Stomach (tissue), 9 donors: Measurements from ENCODE around the gene HOXC11. TPM values are rescaled to one million over a fixed set of nuclear protein-coding genes. Genes with fewer than 3 reads are reported as not detected.
A peak's percentile ranks its signal among the peaks of the same experiment; 100 is the strongest.

ENCODE experiments used
- DNase-seq, 2 donors: peaks; one replicate each; pipeline versions ENCODE4 v3.0.0 to v3.0.0-alpha.2; 2013 to 2019
- H3K27ac ChIP-seq, 5 donors: fragments of 200-600 bp in 4 of 5; sonication (generic) in 4 of 5; one replicate each; pipeline ENCODE4 v1.5.1; 2013 to 2019; ENCODE audit warnings: mild to moderate bottlenecking in 1 of 5, moderate library complexity in 1 of 5
- H3K27me3 ChIP-seq, 3 donors: fragments of 200-600 bp; sonication (generic); one replicate each; pipeline ENCODE4 v1.5.1; 2017 to 2019; ENCODE audit warnings: mixed run types in 1 of 3
- H3K36me3 ChIP-seq, 4 donors: fragments of 200-600 bp; sonication (generic); 1 replicate in 3 of 4; 2 replicates in 1 of 4; pipeline ENCODE4 v1.5.1; 2016 to 2019
- H3K4me1 ChIP-seq, 4 donors: fragments of 200-600 bp; sonication (generic); one replicate each; pipeline ENCODE4 v1.5.1; 2016 to 2019
- H3K4me3 ChIP-seq, 4 donors: fragments of 200-600 bp; sonication (generic) in 3 of 4; one replicate each; pipeline ENCODE4 v1.5.1; 2016 to 2019; ENCODE audit warnings: mild to moderate bottlenecking in 1 of 4
- H3K9me3 ChIP-seq, 4 donors: fragments of 200-600 bp; sonication (generic); one replicate each; pipeline ENCODE4 v1.5.1; 2016 to 2019
- CTCF ChIP-seq, 7 experiments: fragments of 450-650 bp in 4 of 7; fragments of 200-600 bp in 3 of 7; sonication (generic) in 3 of 7; IDR thresholded peaks; one replicate each; pipeline ENCODE4 v1.5.1; 2016 to 2019; ENCODE audit warnings: antibody characterized with exemption in 7 of 7, control low read depth in 2 of 7, mild to moderate bottlenecking in 1 of 7
- EP300 ChIP-seq: sonication (generic); formaldehyde crosslinking; IDR thresholded peaks from one replicate; pipeline ENCODE4 v1.6.1; 2017; ENCODE audit warnings: antibody characterized with exemption
- POLR2A ChIP-seq, 4 donors: fragments of 450-650 bp; IDR thresholded peaks; one replicate each; pipeline ENCODE4 v1.6.1; 2016; ENCODE audit warnings: antibody characterized with exemption in 4 of 4, control low read depth in 2 of 4, mild to moderate bottlenecking in 1 of 4, moderate library complexity in 1 of 4
- POLR2AphosphoS5 ChIP-seq, 3 donors: sonication (generic); formaldehyde crosslinking; IDR thresholded peaks; one replicate each; pipeline ENCODE4 v1.6.1; 2016; ENCODE audit warnings: antibody characterized with exemption in 3 of 3
- WGBS, 5 donors: extraction: QIAGEN DNeasy Blood & Tissue Kit in 3 of 5; methylation state at CpG; one replicate each; pipeline versions ENCODE4 v1.1.5 to v1.1.7; 2013 to 2018; 5-methylcytosine and 5-hydroxymethylcytosine counted together
- intact Hi-C: fragments of 100-400 bp; cut with DNase I; formaldehyde crosslinking; loops from one replicate; pipeline ENCODE4 v1.15.1; 2023; ENCODE audit warnings: low total_unique reads
- polyA plus RNA-seq, 3 donors: library from polyadenylated mRNA; stranded (reverse); fragments of 200-250 nt; gene quantifications; one replicate each; pipeline ENCODE4 v1.2.3, GENCODE V29; 2013
- total RNA-seq, 5 donors: library from RNA; depleted of rRNA; stranded (reverse); fragments of >200 nt; gene quantifications; one replicate each; pipeline versions ENCODE4 v1.1.0 to v1.2.3, GENCODE V29; 2014 to 2016
- donor health status: healthy with polysubstance abuse.
- donor health status: Bipolar disorder and iron deficiency.
- donor health status: healthy.

The HOXC11 gene
- total and polyA plus RNA-seq, 8 donors: not detected

GRCh38 chr12:54005531-54005852, 32.6 kb downstream of the HOXC11 start:
- H3K4me1 ChIP-seq: peaks cover 15 to 31% (median 25%) of the 10 kb centered on the region in 4 donors
- H3K9me3 ChIP-seq: no peaks in the 10 kb centered on the region
- no peaks in the 10 kb centered on the region for H3K36me3 ChIP-seq
- no peak overlapping the region for H3K4me3 ChIP-seq
- WGBS, 5 donors: 4 to 7% (median 6%) methylated on average over 26 of the region's 26 CpGs
- intact Hi-C loops: loop anchor here (5.0 kb wide), 1 partner anchor 202 kb away; no protein-coding TSS in a partner anchor
- DNase-seq: no peak
- H3K27ac ChIP-seq: no peak overlapping the region
- TF ChIP-seq CTCF (IDR thresholded peaks at IDR 0.05) (no peak), POLR2A (IDR thresholded peaks at IDR 0.05) (no peak), EP300 (no peak), POLR2AphosphoS5 (IDR thresholded peaks at IDR 0.05) (no peak)
- H3K27me3 ChIP-seq: peaks cover 48 to 100% (median 99%) of the 10 kb centered on the region in 3 donors

GRCh38 chr12:54005853-54006558, 33.1 kb downstream of the HOXC11 start:
- no peak overlapping the region for H3K27ac ChIP-seq
- 1 to 8% (median 6%) methylated on average over 34 to 39 of the region's 39 CpGs for WGBS, 5 donors

GRCh38 chr12:54006559-54007220, 33.8 kb downstream of the HOXC11 start:
- intact Hi-C loops: loop anchor here (5.0 kb wide), 1 partner anchor 201 kb away; no protein-coding TSS in a partner anchor
- WGBS, 5 donors: 10 to 40% (median 22%) methylated on average over 17 to 22 of the region's 22 CpGs

More at GRCh38 chr12:54005853-54006558, 33.1 kb downstream of the HOXC11 start:
- peak overlapping the region; percentile 16 to 44 (median 36) for H3K4me3 ChIP-seq
- H3K4me1 ChIP-seq: peaks cover 15 to 26% (median 22%) of the 10 kb centered on the region in 4 donors
- intact Hi-C loops: loop anchor here (5.0 kb wide), 1 partner anchor 201 kb away; no protein-coding TSS in a partner anchor
- peak; percentile 93 to 95 for DNase-seq
- no peaks in the 10 kb centered on the region for H3K9me3 ChIP-seq
- no peak for TF ChIP-seq EP300
- peak in 1 of 3 donors; percentile 25 for TF ChIP-seq POLR2AphosphoS5 (IDR thresholded peaks at IDR 0.05)
- TF ChIP-seq CTCF (IDR thresholded peaks at IDR 0.05): peak in 5 of 7 experiments; percentile 85 to 96 (median 92)
- TF ChIP-seq POLR2A (IDR thresholded peaks at IDR 0.05): no peak
- H3K27me3 ChIP-seq: peaks cover 43 to 100% (median 99%) of the 10 kb centered on the region in 3 donors
- no peaks in the 10 kb centered on the region for H3K36me3 ChIP-seq

More at GRCh38 chr12:54006559-54007220, 33.8 kb downstream of the HOXC11 start:
- H3K9me3 ChIP-seq: no peaks in the 10 kb centered on the region
- TF ChIP-seq POLR2A (IDR thresholded peaks at IDR 0.05) (no peak), EP300 (no peak), CTCF (IDR thresholded peaks at IDR 0.05) (no peak), POLR2AphosphoS5 (IDR thresholded peaks at IDR 0.05) (no peak)
- H3K27me3 ChIP-seq: peaks cover 38 to 100% (median 99%) of the 10 kb centered on the region in 3 donors
- H3K36me3 ChIP-seq: no peaks in the 10 kb centered on the region
- H3K4me1 ChIP-seq: peaks cover 15 to 32% (median 25%) of the 10 kb centered on the region in 4 donors
- H3K27ac ChIP-seq: no peak overlapping the region
- no peak for DNase-seq
- peak overlapping the region; percentile 16 to 44 (median 36) for H3K4me3 ChIP-seq
